Activated CD4-positive, alpha-beta T cell treated with anti-CD3 and anti-CD28 coated beads for 36 hours (primary cell): ENCODE measurements around the gene LIN7A. TPM values are rescaled to one million over a fixed set of nuclear protein-coding genes. Genes with fewer than 3 reads are reported as not detected.

Source experiments
- ATAC-seq: fragments of 200-7000 bp; cut with Tn5 transposase; one replicate; pipeline ENCODE4 v1.10.0; 2021; ENCODE audit warnings: mild to moderate bottlenecking, moderate library complexity
- CTCF ChIA-PET: fragments of 350-600 bp; sonication (Branson Sonifier 250); formaldehyde crosslinking; loops from one replicate; lab custom pipeline; 2021; ENCODE audit warnings: antibody characterized with exemption; lab: Charles Lee
- POLR2A ChIA-PET: fragments of 350-600 bp; sonication (Branson Sonifier 250); formaldehyde crosslinking; loops from one replicate; lab custom pipeline; 2021; ENCODE audit warnings: antibody characterized with exemption, inconsistent platforms; lab: Charles Lee
- DNase-seq: peaks from one replicate; pipeline ENCODE4 v3.0.0-alpha.2; 2020
- H3K27ac Mint-ChIP-seq: one replicate; pipeline ENCODE4 v1.8.0; 2021; ENCODE audit warnings: mixed read lengths
- H3K27me3 Mint-ChIP-seq: one replicate; pipeline ENCODE4 v1.8.0; 2021; ENCODE audit warnings: mixed read lengths
- H3K36me3 Mint-ChIP-seq: one replicate; pipeline ENCODE4 v1.8.0; 2021; ENCODE audit warnings: low read depth, mixed read lengths
- H3K4me1 Mint-ChIP-seq: one replicate; pipeline ENCODE4 v1.8.0; 2021; ENCODE audit warnings: mixed read lengths
- H3K4me3 Mint-ChIP-seq: one replicate; pipeline ENCODE4 v1.8.0; 2021; ENCODE audit warnings: mild to moderate bottlenecking, moderate library complexity, mixed read lengths
- H3K9me3 Mint-ChIP-seq: one replicate; pipeline ENCODE4 v1.8.0; 2021; ENCODE audit warnings: low read depth, mixed read lengths
- intact Hi-C, 2 experiments: fragments of 100-400 bp; cut with DNase I in 1 of 2; cut with micrococcal nuclease in 1 of 2; formaldehyde crosslinking; loops; one replicate each; pipeline versions ENCODE4 v1.14.2 to v1.15.1; 2022 to 2024; cut with DNase I, micrococcal nuclease
- total RNA-seq, 2 experiments: library from RNA; stranded (reverse); gene quantifications; one replicate each; pipeline ENCODE4 v1.2.3, GENCODE V29; 2021

The LIN7A gene
- total RNA-seq, 2 experiments from 2014 or later, result not detected

DNA sequence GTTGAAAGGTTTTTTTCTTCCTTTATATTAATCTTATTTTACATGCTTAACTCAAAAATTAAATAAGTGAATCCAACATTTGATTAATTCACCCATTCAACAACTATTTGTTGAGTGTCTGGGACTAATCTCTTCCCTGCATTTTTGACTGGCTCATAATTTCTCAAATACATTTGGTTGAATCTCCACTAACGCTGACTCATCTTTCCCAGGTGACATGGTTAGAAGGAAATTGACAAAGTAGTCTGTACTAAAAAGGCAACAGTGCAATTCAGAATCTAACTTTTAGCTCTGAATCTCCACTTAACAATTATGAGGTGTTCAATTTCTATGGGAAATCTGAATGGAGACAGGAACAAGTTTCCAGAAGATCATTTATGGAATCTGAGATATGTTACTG lies 88.9 kb downstream of the LIN7A start:
- no peaks in the 10 kb centered on the region for H3K4me1 Mint-ChIP-seq
- H3K27ac Mint-ChIP-seq, result no peak overlapping the region
- no peaks in the 10 kb centered on the region for H3K27me3 Mint-ChIP-seq
- DNase-seq (no peak), ATAC-seq (no peak)
- H3K4me3 Mint-ChIP-seq, result no peak overlapping the region
- ChIA-PET CTCF (no interaction called here), POLR2A (no interaction called here)
- intact Hi-C loops, result no loop called here
- H3K9me3 Mint-ChIP-seq, result no peaks in the 10 kb centered on the region
- H3K36me3 Mint-ChIP-seq, result no peaks in the 10 kb centered on the region

GRCh38 chr12:80847575-80847974 lies 90.2 kb downstream of the LIN7A start:
- CTCF ChIA-PET, result no interaction called here
- no peaks in the 10 kb centered on the region for H3K36me3 Mint-ChIP-seq
- no peak overlapping the region for H3K27ac Mint-ChIP-seq
- H3K27me3 Mint-ChIP-seq, result no peaks in the 10 kb centered on the region
- POLR2A ChIA-PET, result no interaction called here
- H3K9me3 Mint-ChIP-seq, result no peaks in the 10 kb centered on the region
- H3K4me1 Mint-ChIP-seq, result no peaks in the 10 kb centered on the region
- no peak for DNase-seq
- ATAC-seq, result no peak
- H3K4me3 Mint-ChIP-seq, result no peak overlapping the region
- intact Hi-C loops, result no loop called here

- ChIA-PET POLR2A (no interaction called here), CTCF (no interaction called here)
- DNase-seq (no peak), ATAC-seq (no peak)
- Mint-ChIP-seq H3K36me3 (no peaks in the 10 kb centered on the region), H3K4me3 (no peak overlapping the region), H3K27ac (no peak overlapping the region), H3K4me1 (no peaks in the 10 kb centered on the region), H3K9me3 (no peaks in the 10 kb centered on the region), H3K27me3 (no peaks in the 10 kb centered on the region)
- intact Hi-C loops, result no loop called here
These were observed 90.8 kb downstream of the LIN7A start for GRCh38 chr12:80846952-80847351.

DNA sequence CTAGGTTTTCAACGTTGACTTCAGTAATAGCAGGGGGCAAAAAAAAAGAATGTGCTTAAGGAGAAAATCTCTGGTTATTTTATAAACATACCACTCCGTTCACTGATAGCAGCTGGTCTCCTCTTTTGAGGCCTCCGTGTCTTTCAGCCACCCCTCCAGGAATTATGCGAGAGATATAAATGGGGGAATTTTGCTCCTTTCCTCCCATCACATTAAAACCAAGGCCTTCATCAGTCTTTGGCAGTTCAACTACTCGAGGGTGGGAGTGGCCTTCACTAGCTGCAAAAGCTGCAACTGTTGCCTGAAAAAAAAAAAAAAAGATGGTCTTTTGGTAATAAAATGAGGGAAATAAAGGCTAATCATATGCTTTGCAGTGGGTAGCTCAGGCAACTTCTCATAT lies 92.1 kb downstream of the LIN7A start:
- ChIA-PET POLR2A (interaction anchor here (0.7 kb wide), 1 partner anchor 70 kb away, joined by 5 read pairs; no protein-coding TSS in a partner anchor), CTCF (interaction anchor here (0.5 kb wide), 1 partner anchor 34 kb away, joined by 3 read pairs; no protein-coding TSS in a partner anchor)
- DNase-seq (no peak), ATAC-seq (no peak)
- H3K4me3 Mint-ChIP-seq, result no peak overlapping the region
- intact Hi-C loops, result no loop called here
- no peak overlapping the region for H3K27ac Mint-ChIP-seq
- H3K9me3 Mint-ChIP-seq, result no peaks in the 10 kb centered on the region
- H3K27me3 Mint-ChIP-seq, result no peaks in the 10 kb centered on the region
- no peaks in the 10 kb centered on the region for H3K36me3 Mint-ChIP-seq
- no peaks in the 10 kb centered on the region for H3K4me1 Mint-ChIP-seq

DNA sequence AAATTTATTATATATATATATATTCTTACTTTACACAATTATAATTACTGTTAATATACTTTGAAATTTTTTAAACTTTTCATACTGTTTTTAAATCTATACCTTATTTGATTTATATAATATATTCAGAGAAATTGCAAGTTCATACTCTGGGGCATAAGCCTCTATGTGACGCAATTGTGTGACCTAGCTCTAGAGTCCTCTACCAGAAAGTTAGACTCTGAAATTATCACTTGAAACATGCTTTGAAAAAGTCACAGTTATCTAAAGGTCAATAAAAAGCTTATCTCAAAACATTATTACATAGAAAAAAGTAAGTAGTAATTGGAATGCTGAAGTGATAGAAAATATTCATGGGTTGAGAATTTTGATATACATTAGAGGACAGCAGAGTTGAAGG lies 93.8 kb downstream of the LIN7A start:
- POLR2A ChIA-PET, result no interaction called here
- ATAC-seq (no peak), DNase-seq (no peak)
- H3K27me3 Mint-ChIP-seq, result no peaks in the 10 kb centered on the region
- H3K9me3 Mint-ChIP-seq, result no peaks in the 10 kb centered on the region
- H3K36me3 Mint-ChIP-seq, result no peaks in the 10 kb centered on the region
- CTCF ChIA-PET, result no interaction called here
- H3K4me3 Mint-ChIP-seq, result no peak overlapping the region
- intact Hi-C loops, result no loop called here
- H3K27ac Mint-ChIP-seq, result no peak overlapping the region
- no peaks in the 10 kb centered on the region for H3K4me1 Mint-ChIP-seq

GRCh38 chr12:80838708-80839107 lies 99.0 kb downstream of the LIN7A start:
- no peak for DNase-seq
- CTCF ChIA-PET, result no interaction called here

GRCh38 chr12:80838024-80838658 lies 99.6 kb downstream of the LIN7A start:
- no peaks in the 10 kb centered on the region for H3K9me3 Mint-ChIP-seq
- H3K4me1 Mint-ChIP-seq, result no peaks in the 10 kb centered on the region
- H3K27ac Mint-ChIP-seq, result no peak overlapping the region
- POLR2A ChIA-PET, result no interaction called here
- no peak overlapping the region for H3K4me3 Mint-ChIP-seq
- H3K36me3 Mint-ChIP-seq, result no peaks in the 10 kb centered on the region
- DNase-seq (no peak), ATAC-seq (no peak)
- intact Hi-C loops, result no loop called here
- CTCF ChIA-PET, result no interaction called here
- no peaks in the 10 kb centered on the region for H3K27me3 Mint-ChIP-seq

More at GRCh38 chr12:80838708-80839107, 99.0 kb downstream of the LIN7A start:
- Mint-ChIP-seq H3K9me3 (no peaks in the 10 kb centered on the region), H3K27me3 (no peaks in the 10 kb centered on the region), H3K36me3 (no peaks in the 10 kb centered on the region), H3K4me3 (no peak overlapping the region), H3K27ac (no peak overlapping the region), H3K4me1 (no peaks in the 10 kb centered on the region)
- POLR2A ChIA-PET, result no interaction called here
- ATAC-seq, result no peak
- intact Hi-C loops, result no loop called here

GRCh38 chr12:80837342-80837978 lies 100.3 kb downstream of the LIN7A start:
- ATAC-seq (no peak), DNase-seq (no peak)
- Mint-ChIP-seq H3K27ac (no peak overlapping the region), H3K4me1 (no peaks in the 10 kb centered on the region), H3K27me3 (no peaks in the 10 kb centered on the region), H3K9me3 (no peaks in the 10 kb centered on the region), H3K4me3 (no peak overlapping the region), H3K36me3 (no peaks in the 10 kb centered on the region)
- intact Hi-C loops, result no loop called here
- ChIA-PET CTCF (no interaction called here), POLR2A (no interaction called here)

GRCh38 chr12:80834724-80835123 lies 103.0 kb downstream of the LIN7A start:
- H3K4me3 Mint-ChIP-seq, result no peak overlapping the region
- no peaks in the 10 kb centered on the region for H3K4me1 Mint-ChIP-seq
- ChIA-PET CTCF (no interaction called here), POLR2A (no interaction called here)
- H3K9me3 Mint-ChIP-seq, result no peaks in the 10 kb centered on the region
- no peak for DNase-seq
- intact Hi-C loops, result no loop called here
- ATAC-seq, result no peak
- H3K27ac Mint-ChIP-seq, result no peak overlapping the region
- H3K36me3 Mint-ChIP-seq, result no peaks in the 10 kb centered on the region
- H3K27me3 Mint-ChIP-seq, result no peaks in the 10 kb centered on the region

GRCh38 chr12:80830533-80831088 lies 107.1 kb downstream of the LIN7A start:
- CTCF ChIA-PET, result no interaction called here
- intact Hi-C loops, result no loop called here
- no peak overlapping the region for H3K4me3 Mint-ChIP-seq
- no peak overlapping the region for H3K27ac Mint-ChIP-seq
- H3K36me3 Mint-ChIP-seq, result no peaks in the 10 kb centered on the region
- DNase-seq (no peak), ATAC-seq (no peak)
- POLR2A ChIA-PET, result no interaction called here
- H3K9me3 Mint-ChIP-seq, result peaks cover 3% of the 10 kb centered on the region
- H3K27me3 Mint-ChIP-seq, result no peaks in the 10 kb centered on the region
- H3K4me1 Mint-ChIP-seq, result no peaks in the 10 kb centered on the region

GRCh38 chr12:80829767-80830166 lies 108.0 kb downstream of the LIN7A start:
- ChIA-PET POLR2A (no interaction called here), CTCF (no interaction called here)
- no peaks in the 10 kb centered on the region for H3K27me3 Mint-ChIP-seq
- DNase-seq (no peak), ATAC-seq (no peak)
- intact Hi-C loops, result no loop called here
- H3K4me1 Mint-ChIP-seq, result no peaks in the 10 kb centered on the region
- H3K4me3 Mint-ChIP-seq, result no peak overlapping the region
- peaks cover 3% of the 10 kb centered on the region for H3K9me3 Mint-ChIP-seq
- H3K27ac Mint-ChIP-seq, result no peak overlapping the region
- no peaks in the 10 kb centered on the region for H3K36me3 Mint-ChIP-seq

- intact Hi-C loops, result no loop called here
- ChIA-PET POLR2A (no interaction called here), CTCF (no interaction called here)
- H3K4me1 Mint-ChIP-seq, result no peaks in the 10 kb centered on the region
- DNase-seq (no peak), ATAC-seq (no peak)
- H3K36me3 Mint-ChIP-seq, result no peaks in the 10 kb centered on the region
- H3K27me3 Mint-ChIP-seq, result no peaks in the 10 kb centered on the region
- peaks cover 3% of the 10 kb centered on the region for H3K9me3 Mint-ChIP-seq
- H3K4me3 Mint-ChIP-seq, result no peak overlapping the region
- H3K27ac Mint-ChIP-seq, result no peak overlapping the region
These were observed 112.2 kb downstream of the LIN7A start for GRCh38 chr12:80825506-80825905.
